ENCODE measurements around the gene CIART.
"Not testable (repeated sequence)": the region's sequence is repeated elsewhere in the genome, so short reads cannot be mapped to it uniquely, and the experiment has no call there.

Gene CIART, protein sequence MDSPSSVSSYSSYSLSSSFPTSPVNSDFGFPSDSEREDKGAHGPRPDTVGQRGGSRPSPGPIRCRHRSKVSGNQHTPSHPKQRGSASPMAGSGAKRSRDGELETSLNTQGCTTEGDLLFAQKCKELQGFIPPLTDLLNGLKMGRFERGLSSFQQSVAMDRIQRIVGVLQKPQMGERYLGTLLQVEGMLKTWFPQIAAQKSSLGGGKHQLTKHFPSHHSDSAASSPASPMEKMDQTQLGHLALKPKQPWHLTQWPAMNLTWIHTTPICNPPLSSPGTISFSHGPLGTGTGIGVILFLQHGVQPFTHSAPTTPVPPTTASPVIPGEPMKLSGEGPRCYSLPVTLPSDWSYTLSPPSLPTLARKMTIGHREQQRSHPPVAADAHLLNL

GRCh38 chr1:150281758-150282557, at the start of gene CIART:
Gene CIART (plus strand): TSS chr1:150282554. CDS start chr1:150283268, 714 bp downstream.
- peak; percentile 83 for DNase-seq

GRCh38 chr1:150232921-150233320, 49.4 kb upstream of the CIART start:
- DNase-seq: not testable (repeated sequence)

DNA sequence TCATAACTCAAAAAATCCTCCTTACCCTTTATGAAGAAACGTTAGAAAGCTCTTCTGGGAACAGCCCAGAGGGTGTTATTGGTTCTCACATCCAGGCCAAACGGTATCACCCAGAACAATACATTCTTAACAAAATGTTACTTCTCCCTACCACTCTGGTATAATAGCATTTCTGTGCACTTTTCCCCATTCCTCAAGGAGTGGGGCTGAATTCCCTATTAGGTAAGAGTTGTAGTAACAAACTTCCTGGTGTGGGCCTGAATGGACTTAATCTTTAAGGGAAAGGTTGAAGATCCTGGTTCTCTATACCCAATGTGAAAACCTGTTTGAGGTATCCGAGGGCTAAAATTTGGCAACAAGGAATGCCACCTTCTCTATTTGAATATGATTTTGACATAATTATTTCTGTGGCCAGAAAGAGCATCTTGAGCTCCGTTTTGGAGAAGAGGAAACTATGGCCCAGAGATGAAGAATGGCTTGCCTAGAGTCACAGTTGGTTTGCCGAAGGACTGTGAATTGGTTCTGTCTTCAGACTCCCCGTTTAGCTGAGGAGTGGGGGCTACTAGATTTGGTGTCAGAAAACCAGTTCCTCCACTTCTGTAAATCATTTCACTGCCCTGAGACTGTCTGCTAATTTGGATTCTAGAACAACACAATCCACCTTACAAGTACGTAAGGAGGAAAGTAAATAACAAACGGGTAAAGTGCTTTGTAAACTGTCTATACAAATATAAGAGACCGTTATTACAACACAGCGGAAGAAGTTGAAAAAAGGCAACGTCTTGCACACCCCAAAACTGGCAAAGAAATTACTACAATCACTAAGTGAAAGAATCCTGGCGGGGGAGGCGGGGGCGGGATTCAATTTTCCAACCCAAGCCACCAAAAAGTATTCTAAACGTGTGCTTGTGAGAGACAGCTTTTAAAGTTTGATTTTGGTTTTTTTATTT, 48.7 kb upstream of the CIART start:
- peak; percentile 51 for DNase-seq

- DNase-seq: no peak
These were observed 48.1 kb upstream of the CIART start for GRCh38 chr1:150234309-150234565.

GRCh38 chr1:150234566-150235293, 47.6 kb upstream of the CIART start:
- DNase-seq: peak; percentile 97

DNA sequence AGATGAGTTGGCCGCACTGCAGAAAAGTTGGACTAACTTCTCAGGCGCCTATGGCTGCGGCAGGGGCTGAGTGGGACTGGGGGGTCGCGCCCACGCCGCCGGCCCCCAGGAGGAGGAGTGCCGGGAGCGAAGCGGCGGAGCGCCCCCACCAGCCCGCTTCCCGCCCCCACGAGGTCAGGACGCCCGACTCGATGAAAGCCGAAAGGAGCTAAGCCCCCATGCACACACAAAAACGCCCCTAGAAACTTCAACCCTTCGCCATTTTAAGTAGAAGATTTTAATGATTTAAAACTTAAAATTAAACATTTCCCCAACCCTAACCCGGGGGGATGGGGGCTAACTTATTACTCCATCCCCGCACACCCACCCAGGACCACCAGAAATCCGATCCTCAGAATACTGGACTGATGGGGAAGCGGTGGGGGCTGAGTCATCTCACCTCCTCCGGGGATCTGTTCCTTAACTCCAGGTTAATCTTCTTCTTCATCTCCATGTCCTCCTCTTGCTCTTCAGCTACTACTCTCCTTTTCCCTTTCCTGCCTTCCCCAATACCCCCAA, 47.0 kb upstream of the CIART start:
- DNase-seq: peak; percentile 41

GRCh38 chr1:150235852-150236613, 46.3 kb upstream of the CIART start, which contains the start of gene ANP32E:
Gene ANP32E (minus strand): TSS chr1:150236112. CDS start chr1:150235786, 326 bp downstream.
- peak; percentile 99 for DNase-seq

GRCh38 chr1:150236614-150237100, 45.7 kb upstream of the CIART start:
- DNase-seq: no peak

- not testable (repeated sequence) for DNase-seq
These were observed 45.2 kb upstream of the CIART start for GRCh38 chr1:150237176-150237575.

- no peak for DNase-seq
These were observed 44.6 kb upstream of the CIART start for GRCh38 chr1:150237746-150238145.

GRCh38 chr1:150243003-150243402, 39.4 kb upstream of the CIART start:
- no peak for DNase-seq

DNA sequence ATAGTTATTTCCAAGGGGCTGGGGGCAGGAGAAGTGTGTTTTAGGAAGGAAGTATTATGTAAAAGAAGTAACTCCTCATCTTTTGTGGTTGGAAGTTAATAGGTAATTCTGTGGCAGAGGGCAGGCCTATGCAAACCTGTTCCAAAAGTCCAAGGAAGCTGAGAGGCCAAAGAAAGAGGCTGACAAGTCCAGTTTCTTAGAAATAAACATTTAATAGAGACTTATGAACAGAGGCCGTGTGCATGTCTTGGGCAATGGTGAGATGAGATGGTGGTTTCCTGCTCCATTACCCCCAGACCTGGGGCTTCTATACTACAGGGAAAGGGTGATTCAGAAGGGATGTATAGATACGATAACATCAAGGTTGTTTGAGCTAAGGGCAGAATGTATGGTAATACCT, 32.4 kb upstream of the CIART start:
- DNase-seq: no peak

DNA sequence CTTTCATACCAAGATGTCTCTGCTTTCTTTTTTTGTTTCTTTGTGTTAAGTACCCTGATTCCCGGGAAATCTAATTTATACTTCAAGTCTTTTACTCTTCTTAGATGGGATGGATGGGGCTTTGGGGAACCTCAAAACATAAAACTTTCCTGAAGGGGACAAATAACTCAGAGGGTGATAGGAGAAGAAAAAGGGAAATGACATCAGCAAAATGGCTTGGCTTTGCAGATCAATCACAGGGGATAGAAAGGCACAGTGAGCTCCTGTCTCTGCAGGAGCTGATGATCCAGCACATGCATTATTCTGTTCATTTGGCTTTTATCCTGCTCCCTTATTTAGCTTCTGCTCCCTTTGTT, 26.2 kb upstream of the CIART start:
- no peak for DNase-seq

GRCh38 chr1:150256554-150257341, 25.6 kb upstream of the CIART start:
- DNase-seq: no peak

- no peak for DNase-seq
These were observed 24.4 kb upstream of the CIART start, which contains the start of gene CA14 for GRCh38 chr1:150257624-150258585. Gene CA14 (plus strand): TSS chr1:150257774. CDS start chr1:150258129, 355 bp downstream.

DNA sequence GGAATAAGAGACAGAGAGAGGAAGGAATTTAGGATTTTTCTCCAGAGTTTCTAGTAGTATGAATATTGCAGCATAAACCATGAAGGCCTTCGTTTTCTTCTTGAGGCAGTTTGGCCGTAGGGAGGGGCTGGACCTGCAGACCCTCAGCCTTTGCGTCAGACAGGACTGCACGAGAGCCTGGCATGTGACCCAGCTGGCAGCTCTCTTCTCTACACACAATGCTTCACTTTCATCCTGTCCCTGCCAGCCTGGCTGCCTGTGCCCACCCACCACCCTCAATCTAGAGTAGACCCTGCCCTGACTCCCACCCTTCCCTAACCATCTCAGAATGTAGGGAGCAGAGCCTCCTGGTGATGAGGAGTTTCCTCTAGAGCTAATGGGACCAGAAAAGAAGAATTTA, 23.1 kb upstream of the CIART start:
- no peak for DNase-seq

DNA sequence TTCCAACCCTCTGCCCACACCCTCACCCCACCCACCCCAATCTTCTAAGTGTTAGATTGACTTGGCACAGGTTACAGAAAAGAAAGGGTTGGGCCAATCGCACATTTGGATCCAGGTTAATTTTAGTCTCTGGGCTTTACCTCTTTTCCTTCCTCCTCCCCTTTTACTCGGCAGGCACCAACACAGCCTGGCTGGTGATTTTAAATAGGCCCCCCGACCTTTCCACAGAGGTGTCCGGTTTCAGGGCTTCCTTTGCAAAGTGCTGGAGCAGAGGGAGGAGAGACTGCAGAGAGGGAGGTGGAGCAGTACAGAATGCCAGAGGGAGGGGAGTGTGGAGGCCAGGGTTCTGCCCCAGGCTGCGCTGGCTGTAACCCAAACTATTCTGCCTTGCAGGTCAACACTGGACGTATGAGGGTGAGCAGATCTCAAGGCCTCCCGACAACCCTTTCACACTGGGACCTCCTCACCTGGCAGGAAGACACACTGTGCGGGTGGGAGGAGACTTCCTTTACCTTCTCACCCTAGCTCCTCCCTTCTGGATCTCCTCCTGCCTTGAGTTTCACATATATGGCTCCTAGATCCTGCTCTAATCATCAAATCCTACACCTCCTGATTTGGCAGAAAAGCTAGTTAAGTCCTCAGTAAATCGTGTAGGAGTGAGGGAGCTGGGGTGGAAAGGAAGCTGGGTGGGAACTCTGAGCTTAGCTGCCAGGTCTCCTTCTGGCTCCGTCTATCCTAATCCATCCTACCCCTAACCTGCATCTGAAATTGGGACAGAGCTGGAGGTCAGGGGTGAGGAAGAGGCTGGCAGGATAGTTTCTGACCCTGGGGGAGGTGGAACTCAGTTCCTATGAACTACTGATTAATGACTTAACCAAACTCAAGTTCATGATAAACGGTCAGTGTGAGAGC, 22.3 kb upstream of the CIART start:
- no peak for DNase-seq

DNA sequence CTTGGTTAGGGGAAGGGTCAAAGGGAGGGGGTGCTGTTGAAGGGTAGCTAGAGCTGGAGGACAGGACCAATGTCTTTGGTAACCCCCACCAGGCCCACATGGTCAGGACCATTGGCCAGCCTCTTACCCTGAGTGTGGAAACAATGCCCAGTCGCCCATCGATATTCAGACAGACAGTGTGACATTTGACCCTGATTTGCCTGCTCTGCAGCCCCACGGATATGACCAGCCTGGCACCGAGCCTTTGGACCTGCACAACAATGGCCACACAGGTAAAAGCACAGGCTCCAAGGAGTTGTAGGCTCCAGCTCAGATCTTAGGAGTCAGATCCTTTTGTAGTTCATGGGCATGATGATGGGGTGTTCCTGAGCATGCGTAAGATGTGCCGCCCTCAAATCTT, 21.0 kb upstream of the CIART start:
- no peak for DNase-seq

All from activated CD4-positive, alpha-beta T cell treated with anti-CD3 and anti-CD28 coated beads, Interleukin-10, Interleukin-2, amounts not matched to agents 100 ng/mL and 50 ng/mL, durations not matched to agents 16 hours and 8 hours (primary cell).